HG03097 (cell line): ENCODE measurements around the gene NFATC3.
A peak's percentile ranks its signal among the peaks of the same experiment; 100 is the strongest.

Source experiments
- ATAC-seq: cut with Tn5 transposase; IDR thresholded peaks from one replicate; pipeline ENCODE4 v1.9.1; 2021; ENCODE audit not compliant: unreplicated experiment, low FRiP score

The NFATC3 gene

DNA sequence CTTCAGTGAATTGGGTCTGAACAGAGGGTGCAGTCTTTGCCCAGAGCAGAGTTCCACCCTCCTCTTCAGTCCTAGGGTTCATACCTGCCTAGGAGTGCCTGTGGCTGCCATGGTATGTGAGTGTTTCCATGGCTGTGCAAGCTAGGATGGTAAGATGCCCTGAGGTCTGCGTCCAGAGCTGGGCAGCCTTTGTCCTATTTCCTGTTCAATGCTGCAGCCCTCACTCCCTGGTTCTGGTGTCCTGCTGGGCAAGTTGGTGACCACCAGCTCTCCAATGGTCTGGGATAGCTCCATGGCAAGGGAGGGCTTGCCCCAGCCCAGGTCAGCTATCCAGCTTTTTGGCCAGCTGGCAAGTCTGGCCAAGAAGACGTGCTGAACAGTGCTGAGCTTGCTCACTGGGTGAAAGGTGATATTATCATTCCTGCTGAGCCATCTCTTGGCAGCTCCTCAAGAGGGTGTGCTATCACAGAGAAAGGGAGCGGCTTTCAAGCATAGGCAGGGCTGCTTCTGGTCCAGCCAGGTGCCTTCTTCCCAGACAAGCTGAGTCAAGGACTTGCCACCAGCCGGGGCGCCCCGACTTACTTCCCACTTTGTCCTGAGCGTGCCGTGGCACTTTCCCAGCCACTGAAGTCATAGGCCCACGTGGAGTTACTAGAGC lies 13.0 kb upstream of the NFATC3 start:
- ATAC-seq = no peak

DNA sequence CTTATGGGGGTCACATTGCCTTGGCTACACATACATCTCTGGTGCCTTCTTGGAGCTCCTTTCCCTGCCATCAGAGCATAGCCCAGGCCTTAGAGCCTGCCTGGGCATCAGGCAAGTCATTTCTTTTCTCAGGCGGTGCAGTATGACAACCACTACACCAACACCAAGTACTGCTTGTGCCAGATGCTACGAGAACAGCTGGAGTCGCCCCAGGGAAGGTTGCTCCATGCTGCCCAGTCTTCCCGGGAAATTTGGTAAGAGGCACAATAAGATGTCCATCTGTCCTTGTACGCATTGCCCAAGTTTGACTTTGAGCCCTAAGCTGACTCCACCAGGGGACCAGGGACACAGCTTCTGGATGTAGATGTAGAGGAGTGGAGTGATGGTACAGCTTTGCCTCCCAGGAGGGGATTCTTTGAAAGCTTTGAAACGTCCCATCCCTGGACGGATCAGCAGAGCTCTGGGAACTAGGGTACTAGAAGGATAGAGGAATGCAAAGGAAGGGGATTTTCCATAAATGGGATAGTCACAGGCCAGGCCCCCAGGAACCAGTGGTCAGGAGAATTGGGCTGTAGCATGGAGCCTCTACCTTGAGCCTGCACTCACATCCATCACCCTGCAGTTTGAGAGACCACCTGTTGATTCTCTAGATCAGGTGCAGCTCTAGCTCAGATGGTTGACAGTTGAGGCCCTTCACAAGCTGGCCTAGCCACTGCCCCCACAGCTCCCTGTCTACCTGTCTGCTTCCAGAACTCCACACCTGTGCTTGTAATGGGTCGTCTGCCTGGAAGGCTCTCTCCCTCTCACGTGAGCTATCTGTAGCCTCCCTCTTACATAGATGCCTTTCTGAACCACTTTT lies 11.0 kb upstream of the NFATC3 start:
- peak; percentile 2 for ATAC-seq

DNA sequence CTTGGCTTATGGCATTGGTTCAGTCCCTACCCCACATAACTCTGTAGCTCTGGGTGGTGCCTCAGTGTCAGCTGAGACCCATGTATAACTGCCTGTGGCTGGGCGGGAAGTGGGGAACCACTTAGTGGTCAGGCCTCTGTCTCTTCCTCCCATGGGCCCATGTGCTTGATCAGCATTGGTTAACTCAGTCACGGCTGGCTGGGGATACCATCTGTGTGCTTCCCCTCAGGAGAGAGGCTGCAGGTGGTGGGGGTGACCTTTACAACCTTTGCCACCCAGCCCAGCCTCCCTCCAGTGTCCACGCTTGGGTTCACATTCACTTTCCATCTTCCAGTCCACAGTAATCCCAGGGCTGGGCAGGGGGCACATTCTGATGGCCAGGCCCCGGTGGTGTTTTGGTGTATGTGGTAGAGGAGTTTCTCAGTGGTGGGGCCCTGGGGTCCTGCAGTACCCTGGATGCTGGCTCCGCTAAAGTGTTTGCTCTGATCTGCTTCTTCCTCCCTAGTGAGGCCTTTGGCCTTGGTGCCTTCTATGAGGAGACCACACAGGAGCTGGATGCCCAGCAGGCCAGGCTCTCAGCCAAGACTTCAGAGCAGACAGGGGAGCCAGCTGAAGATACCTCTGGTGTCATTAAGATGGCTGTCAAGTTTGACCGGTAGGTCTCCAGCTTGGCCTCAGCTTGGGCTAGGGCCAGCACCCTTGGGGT lies 10.2 kb upstream of the NFATC3 start:
- ATAC-seq = peak; percentile 67

DNA sequence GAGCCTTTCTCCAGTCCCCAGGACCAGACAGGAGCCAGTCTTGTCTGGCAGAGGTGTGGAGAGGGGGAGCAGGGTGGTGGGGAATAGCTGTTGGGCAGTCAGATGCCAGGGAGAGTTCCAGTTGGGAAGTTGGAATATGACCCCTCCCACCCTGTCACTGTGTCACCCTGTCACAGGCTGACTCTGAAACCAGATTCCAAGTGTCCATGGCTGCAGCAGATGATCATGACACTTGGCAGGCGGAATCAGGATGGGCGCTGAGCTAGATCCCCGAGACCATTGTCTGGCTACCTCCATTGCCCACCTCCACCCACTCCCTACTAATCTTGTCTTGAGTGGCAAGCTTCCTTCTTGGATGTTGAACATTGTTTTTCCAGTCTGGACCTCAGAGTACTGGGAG lies 9.2 kb upstream of the NFATC3 start:
- ATAC-seq = no peak

DNA sequence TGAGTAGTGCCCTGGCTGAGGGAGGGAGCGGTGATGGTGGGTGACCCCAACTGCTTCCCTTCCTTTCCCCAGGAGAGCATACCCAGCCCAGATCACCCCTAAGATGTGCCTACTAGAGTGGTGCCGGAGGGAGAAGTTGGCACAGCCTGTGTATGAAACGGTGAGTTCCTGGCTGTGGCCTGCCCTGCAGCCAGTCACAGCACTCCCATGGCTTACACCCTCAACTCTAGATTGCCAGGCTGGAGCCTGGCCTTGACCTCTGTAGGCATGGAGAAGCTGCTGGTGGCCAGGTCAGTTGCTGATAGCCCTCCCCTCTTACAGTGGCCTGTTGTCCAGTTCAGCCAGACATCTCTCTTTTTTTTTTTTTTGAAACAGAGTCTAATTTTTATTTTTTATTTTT lies 8.6 kb upstream of the NFATC3 start:
- ATAC-seq = no peak

DNA sequence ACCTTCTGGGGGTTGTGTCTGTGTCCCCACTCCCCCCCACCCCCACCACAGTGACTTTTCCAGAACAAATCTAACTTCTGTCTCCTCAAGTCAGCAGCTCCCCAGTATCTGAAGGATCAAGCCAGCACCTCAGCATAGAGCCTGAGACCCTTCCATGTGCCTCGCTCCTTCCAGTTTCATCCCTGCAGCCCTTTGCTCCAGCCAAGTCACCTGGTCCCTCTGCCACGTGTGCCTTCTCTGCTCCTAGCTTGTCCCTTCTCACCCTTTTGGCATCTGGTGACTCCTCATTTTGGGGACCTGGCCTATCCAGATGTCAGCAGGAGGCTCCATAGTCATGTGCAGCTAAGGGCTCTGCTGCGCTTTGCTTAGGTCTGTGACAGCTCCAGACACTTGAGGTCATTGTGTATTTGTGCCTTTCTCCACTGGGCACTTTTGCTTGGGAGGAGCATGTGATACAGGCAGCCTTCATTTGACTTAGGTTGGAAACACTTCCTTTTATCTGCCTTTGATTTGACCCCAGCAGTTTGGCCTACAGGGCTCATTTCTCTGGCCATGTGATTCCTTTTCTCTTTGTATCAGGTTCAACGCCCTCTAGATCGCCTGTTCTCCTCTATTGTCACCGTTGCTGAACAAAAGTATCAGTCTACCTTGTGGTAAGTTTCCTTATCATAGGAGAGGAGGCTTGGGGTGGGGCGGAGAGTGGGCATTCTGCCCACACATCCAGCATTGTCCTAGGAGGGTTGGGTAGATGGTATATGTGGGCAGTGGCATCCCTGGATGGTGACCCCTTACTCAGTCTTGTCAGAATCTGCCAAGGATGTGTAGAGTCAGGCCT lies 7.1 kb upstream of the NFATC3 start:
- no peak for ATAC-seq

DNA sequence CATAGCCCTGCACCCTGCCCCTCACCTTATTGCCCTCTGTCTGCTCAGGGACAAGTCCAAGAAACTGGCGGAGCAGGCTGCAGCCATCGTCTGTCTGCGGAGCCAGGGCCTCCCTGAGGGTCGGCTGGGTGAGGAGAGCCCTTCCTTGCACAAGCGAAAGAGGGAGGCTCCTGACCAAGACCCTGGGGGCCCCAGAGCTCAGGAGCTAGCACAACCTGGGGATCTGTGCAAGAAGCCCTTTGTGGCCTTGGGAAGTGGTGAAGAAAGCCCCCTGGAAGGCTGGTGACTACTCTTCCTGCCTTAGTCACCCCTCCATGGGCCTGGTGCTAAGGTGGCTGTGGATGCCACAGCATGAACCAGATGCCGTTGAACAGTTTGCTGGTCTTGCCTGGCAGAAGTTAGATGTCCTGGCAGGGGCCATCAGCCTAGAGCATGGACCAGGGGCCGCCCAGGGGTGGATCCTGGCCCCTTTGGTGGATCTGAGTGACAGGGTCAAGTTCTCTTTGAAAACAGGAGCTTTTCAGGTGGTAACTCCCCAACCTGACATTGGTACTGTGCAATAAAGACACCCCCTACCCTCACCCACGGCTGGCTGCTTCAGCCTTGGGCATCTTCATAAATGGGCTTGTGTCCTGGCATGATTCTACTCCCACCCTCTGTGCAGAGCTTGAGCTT lies 6.3 kb upstream of the NFATC3 start:
- no peak for ATAC-seq

DNA sequence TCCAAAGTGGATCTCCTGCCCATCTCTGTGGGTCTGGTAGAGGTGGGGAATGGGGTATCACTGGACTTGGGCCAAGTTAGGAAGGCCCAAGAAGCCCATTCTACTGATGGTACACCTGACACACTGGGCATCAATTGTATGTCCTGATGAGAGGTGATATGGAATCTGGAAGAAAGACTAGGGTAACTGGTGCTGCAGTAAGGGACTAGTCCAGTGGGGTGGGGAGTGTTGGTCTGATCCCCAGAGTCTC lies 5.9 kb upstream of the NFATC3 start:
- no peak for ATAC-seq

DNA sequence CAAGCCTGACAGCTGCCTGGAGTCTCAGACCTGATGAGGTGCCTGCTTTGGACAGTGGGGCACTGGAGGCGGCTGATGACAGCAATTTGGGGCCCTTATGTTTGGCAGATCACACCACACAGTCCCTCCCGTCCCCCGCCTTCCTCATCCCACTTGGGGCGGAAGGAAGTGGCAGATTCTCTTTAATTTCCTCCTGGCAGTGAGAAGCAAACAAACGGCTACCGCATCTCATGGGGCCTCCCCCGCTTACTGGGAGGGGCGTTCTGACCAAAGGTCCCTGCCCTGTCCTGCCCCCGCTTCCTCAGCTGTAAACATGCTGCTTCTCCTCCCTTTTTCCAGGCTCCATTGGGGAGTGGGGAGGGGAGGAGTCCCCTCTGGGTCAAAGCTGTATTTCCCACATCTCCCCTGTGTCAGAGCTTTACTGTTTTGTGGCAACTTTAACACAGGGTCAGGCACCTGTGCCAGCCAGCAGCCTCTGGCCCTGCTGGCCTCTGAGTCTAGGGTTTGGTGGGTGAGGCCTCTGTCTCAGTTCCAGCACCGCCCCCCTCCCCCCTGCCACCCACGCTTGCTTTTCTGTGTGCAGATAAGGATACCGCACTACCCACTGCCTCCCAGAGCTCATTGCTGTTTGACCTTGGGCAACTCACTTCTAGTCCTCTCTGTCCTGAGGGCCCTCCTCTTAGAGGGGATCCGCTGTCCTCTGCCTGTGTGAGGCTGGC lies 5.4 kb upstream of the NFATC3 start:
- no peak for ATAC-seq

DNA sequence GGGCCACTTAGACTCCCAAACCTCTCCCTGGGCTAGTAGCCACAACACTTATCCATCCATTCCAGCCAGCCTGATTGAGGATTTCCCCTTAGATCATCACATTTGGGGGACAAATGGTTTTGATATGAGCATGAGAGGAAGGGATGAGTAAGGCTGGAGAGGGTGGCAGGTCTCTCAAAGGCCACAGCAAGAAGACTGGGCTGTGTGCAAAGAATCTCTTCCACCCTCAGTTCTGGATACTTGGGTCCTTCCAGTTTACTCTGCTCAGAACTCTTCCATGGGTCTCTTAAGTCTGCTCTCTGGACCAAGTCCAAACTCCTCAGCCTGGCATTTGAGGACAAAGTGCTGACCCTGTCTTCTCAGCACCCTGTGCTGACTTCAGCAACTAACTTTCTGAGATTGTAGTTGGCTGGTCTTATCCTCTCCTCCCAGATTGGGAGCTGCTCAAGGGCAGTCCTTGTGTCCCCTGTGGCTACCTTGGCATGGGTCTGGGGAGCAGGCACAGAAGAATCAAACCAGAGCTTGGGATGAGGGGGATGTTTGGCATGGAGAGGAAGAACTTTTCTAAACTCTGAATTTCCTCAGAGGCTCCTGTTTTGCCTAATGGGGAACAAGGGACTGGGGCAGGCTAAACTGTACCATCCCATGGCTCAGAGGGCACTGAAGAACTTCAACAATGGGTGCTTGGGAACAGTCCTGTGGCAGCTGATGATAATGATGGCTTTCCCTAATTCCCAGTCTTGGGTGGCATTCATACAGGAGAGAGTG lies 3.1 kb upstream of the NFATC3 start:
- ATAC-seq = no peak

DNA sequence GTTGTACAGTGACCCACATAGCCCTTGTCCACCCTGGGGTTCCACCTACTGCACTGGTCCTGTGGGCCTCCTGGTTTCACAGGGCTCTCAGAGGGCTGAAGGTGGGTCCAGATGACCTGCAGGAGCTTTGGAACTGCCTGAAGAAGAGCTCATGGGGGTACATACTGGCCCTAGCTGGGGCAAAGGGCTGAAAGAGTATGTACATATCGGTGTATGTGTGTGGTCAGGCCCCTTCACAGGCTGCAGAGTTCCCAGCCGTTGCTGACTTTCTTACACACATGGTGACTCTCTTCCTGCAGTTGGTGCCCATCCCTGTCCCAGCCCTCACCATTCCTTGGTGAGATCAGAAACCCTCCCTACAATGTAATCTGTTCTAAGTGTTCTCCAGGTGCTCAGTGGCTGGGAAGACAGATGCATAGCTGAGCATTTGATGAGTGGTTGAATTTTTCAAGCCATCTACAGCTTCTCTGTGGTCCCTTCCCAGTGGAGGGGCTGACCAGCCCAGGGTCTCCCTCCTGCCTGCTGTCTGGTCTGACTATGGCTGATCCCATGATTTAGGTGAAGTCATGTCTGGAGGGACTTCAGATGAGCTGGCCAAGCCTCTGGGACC lies 2.4 kb upstream of the NFATC3 start:
- ATAC-seq = no peak

DNA sequence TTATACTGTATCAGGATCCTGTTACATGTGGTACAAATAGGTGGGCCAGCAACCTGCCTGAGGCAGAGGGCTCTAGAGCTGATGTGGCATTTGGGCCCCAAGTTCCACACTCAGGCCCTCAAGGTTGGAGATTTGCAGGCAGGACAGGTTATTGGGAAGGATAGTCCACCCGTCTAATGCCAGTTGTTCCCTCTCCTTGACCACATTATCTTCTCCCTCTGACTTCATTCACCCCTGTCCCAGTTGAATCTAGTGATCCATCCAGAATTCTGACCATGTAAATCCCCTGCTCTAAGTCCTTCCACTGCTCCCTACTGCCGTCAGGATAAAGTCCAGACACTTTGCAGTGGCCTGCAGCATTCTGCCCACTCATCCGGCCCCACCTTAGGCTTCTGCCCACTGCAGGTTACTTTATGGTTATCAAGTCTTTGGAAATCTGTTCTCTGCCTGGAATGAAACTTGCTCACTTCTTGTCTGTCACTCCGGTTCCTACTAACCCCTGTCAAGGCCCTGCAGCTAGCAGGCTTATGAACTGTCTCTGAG lies 1.9 kb upstream of the NFATC3 start:
- ATAC-seq = no peak

DNA sequence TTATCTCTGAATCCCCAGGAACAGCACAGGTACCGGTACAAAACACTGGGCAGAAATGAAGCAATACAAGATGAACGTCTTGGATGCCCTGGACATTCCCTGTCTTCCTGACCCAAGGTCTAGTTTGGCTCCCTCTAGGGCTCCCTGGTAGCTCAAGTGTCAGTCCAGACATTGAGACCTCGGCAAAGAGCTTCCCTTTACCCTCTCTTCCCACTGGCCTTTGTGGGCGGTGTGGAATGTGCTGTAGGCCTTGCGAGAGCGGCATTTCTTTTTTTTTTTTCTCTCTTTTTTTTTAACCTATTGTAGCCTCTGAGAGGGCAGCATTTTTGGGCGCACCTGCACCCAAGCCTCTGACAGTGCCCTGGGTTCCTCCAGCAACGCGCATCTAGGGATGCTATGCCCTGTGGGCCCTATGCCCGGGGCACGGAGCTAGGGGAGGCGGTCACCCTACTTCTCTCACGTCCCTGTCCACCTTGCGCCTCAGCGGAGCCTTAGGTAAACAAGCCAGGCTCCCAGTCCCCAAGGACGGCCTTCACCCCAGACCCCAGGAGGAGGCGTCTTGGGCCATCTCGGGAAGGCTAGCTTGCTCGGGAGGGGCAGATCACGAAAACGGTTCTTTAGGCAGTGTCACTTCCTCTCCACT lies 1.2 kb upstream of the NFATC3 start:
- ATAC-seq = no peak

DNA sequence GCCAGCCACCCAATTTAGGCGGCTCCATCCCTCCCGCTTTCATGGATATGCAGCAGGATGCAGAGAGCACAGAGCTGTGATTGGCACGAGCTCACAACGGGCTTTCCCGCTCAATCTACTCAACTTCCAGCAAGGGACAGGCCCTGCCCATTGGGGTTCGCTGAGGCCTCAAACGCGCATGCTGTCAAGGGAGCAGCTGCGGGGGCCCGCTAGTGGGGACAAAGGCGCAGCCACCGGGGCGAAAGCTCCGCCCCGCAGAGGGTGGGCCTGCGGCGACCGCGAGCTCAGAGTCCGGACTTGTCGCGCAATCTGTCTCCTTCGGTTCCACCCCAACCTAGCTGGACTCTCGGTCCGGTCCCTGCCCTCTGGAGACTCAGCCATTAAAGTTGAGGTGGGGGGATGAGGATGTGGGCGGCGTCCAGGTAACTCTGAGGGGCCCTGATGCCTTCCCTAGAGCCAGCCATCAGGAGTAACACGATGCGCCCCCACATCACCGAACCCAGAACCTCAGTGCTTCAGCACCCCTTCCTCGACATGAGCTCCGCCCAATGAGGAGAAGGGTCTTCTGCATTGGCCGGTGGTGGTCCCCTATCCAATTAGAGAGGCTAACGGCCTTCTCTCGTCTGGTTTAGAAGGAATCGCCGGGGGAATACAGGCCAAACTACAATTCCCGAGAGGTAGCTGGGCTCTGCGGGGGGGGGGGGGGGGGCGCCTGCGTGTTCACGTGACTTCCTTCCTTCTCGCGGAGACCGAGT lies 489 bp upstream of the NFATC3 start:
- ATAC-seq = peak; percentile 49

DNA sequence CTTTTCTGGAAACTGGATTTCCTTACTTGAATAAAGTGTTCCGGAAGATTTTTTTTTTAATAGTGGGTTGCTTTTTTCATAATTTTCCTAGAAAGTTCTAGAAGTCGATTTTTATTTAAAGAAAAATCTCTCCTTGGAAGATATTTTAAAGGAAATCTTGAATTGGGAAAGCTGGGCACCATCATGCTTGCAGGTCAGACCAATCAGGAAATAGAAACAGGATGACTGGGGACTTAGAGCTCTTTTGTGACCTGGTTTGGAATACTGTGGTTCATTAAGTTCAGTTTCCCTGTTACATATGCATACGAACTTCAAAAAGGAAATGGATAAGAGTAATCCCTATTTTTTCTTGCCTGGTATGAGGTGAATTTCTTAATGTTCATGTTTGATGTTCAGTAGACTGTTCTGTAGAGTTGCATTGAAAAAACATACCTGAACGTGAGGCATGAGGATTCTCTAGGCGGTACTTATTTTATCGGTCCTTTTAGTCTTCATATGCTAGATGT lies 1.2 kb downstream of the NFATC3 start:
- no peak for ATAC-seq

DNA sequence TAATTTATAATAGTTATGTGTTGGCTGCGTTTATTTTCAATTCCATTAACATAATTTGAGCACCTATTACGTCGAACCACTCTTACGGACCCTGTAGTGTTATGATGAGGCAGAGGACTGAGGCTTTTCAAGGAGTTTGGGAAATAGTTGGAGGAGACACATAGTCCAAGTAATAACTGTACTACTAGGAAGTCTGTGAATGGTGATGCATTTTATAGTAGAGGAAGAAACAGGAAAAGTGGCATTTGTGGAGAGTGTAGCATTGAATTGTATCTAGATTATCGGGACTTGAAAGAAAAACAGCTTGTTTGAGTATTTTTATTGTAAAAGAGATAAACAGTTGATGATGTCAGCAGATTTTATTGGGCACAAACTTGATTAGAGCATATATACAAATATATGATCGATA lies 1.7 kb downstream of the NFATC3 start:
- ATAC-seq = no peak

DNA sequence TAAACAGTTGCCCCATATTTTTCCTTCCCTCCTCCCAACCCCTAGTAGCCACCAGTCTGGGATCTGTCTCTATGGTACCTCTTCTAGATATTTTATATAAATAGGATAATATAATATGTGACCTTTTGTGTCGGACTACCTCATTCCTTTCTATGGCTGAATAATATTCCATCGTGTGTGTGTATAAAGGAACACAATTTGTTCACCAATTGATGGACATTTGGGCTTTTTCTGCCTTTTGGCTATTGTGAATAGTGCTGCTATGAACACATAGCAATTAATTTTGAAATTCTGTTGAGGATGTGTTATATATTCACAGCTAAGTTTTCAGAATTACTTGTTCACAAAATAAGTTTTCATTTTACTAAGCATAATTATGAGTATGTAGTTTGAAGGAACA lies 2.5 kb downstream of the NFATC3 start:
- no peak for ATAC-seq
